Trophoblast cell (in vitro differentiated cells and primary cell): ENCODE data around the gene TENT5C.

Experiments used
- DNase-seq, 2 donors: peaks; one replicate each; pipeline ENCODE4 v3.0.0-alpha.2; 2016
- H2AFZ ChIP-seq: 2 replicates; pipeline ENCODE4 v1.6.1; 2013; ENCODE audit warnings: low read length, moderate library complexity, mild to moderate bottlenecking; ENCODE audit not compliant: insufficient read depth, poor library complexity
- H2AK5ac ChIP-seq: 2 replicates; pipeline ENCODE4 v1.6.1; 2013; ENCODE audit warnings: mild to moderate bottlenecking, low read length
- H2BK120ac ChIP-seq: 2 replicates; pipeline ENCODE4 v1.6.1; 2013; ENCODE audit warnings: low read length, mild to moderate bottlenecking, moderate library complexity; ENCODE audit not compliant: insufficient read depth, poor library complexity
- H2BK12ac ChIP-seq: 2 replicates; pipeline ENCODE4 v1.6.1; 2013; ENCODE audit warnings: mild to moderate bottlenecking, low read length, moderate library complexity
- H2BK5ac ChIP-seq: 2 replicates; pipeline ENCODE4 v1.6.1; 2013; ENCODE audit warnings: low read length, low read depth, moderate library complexity, mild to moderate bottlenecking; ENCODE audit not compliant: poor library complexity
- H3K14ac ChIP-seq: 2 replicates; pipeline ENCODE4 v1.6.1; 2013; ENCODE audit warnings: mild to moderate bottlenecking, low read length
- H3K18ac ChIP-seq: 2 replicates; pipeline ENCODE4 v1.6.1; 2013; ENCODE audit warnings: mild to moderate bottlenecking, low read length
- H3K23ac ChIP-seq: 2 replicates; pipeline ENCODE4 v1.6.1; 2013; ENCODE audit warnings: low read length
- H3K27ac ChIP-seq: 2 replicates; pipeline ENCODE4 v1.5.1; 2013; ENCODE audit warnings: low read depth, mild to moderate bottlenecking, inconsistent platforms, low read length, moderate library complexity
- H3K27me3 ChIP-seq: 2 replicates; pipeline ENCODE4 v1.6.1; 2013; ENCODE audit warnings: inconsistent platforms, mild to moderate bottlenecking, low read length, moderate library complexity; ENCODE audit not compliant: insufficient read depth
- H3K36me3 ChIP-seq, 2 experiments: 1 replicate in 1 of 2; 2 replicates in 1 of 2; pipeline ENCODE4 v1.6.1; 2013; ENCODE audit warnings: low read length in 2 of 2, mild to moderate bottlenecking in 2 of 2, moderate library complexity in 1 of 2; ENCODE audit not compliant: insufficient read depth in 2 of 2, control insufficient read depth in 1 of 2
- H3K4ac ChIP-seq: 2 replicates; pipeline ENCODE4 v1.6.1; 2013; ENCODE audit warnings: low read depth, mild to moderate bottlenecking, low read length, moderate library complexity
- H3K4me1 ChIP-seq, 2 experiments: 1 replicate in 1 of 2; 2 replicates in 1 of 2; pipeline ENCODE4 v1.6.1; 2013; ENCODE audit warnings: low read length in 2 of 2, mild to moderate bottlenecking in 2 of 2, moderate library complexity in 1 of 2; ENCODE audit not compliant: insufficient read depth in 2 of 2, control insufficient read depth in 1 of 2
- H3K4me2 ChIP-seq: 2 replicates; pipeline ENCODE4 v1.6.1; 2013; ENCODE audit warnings: inconsistent platforms, mild to moderate bottlenecking, low read length, moderate library complexity
- H3K4me3 ChIP-seq: 2 replicates; pipeline ENCODE4 v1.5.1; 2013; ENCODE audit warnings: mild to moderate bottlenecking, low read depth, low read length, inconsistent platforms
- H3K79me1 ChIP-seq: one replicate; pipeline ENCODE4 v1.6.1; 2013; ENCODE audit warnings: low read length
- H3K79me2 ChIP-seq: 2 replicates; pipeline ENCODE4 v1.6.1; 2013; ENCODE audit warnings: low read length, mild to moderate bottlenecking; ENCODE audit not compliant: control insufficient read depth, insufficient read depth, poor library complexity
- H3K9ac ChIP-seq: 2 replicates; pipeline ENCODE4 v1.6.1; 2013; ENCODE audit warnings: mild to moderate bottlenecking, low read length
- H3K9me3 ChIP-seq: 2 replicates; pipeline ENCODE4 v1.6.1; 2013; ENCODE audit warnings: low read depth, mild to moderate bottlenecking, control low read depth, inconsistent platforms, low read length; ENCODE audit not compliant: insufficient read depth
- H4K12ac ChIP-seq: 2 replicates; pipeline ENCODE4 v1.6.1; 2013; ENCODE audit warnings: low read depth, mild to moderate bottlenecking, low read length, moderate library complexity
- H4K8ac ChIP-seq: 2 replicates; pipeline ENCODE4 v1.6.1; 2013; ENCODE audit warnings: low read depth, mild to moderate bottlenecking, low read length, moderate library complexity
- H4K91ac ChIP-seq: one replicate; pipeline ENCODE4 v1.6.1; 2013; ENCODE audit warnings: low read depth, mild to moderate bottlenecking, low read length, moderate library complexity
- WGBS: extraction: QIAGEN DNeasy Blood & Tissue Kit; methylation state at CpG from one replicate; pipeline ENCODE4 v1.1.7; 2013; ENCODE audit warnings: missing lambda C conversion rate; ENCODE audit not compliant: insufficient read length, insufficient coverage; ENCODE audit errors: extremely low coverage; 5-methylcytosine and 5-hydroxymethylcytosine counted together

TENT5C gene

GRCh38 chr1:117559139-117559538, 46.7 kb upstream of the TENT5C start:
- Histone ChIP-seq H3K23ac (no peak overlapping the region), H2AFZ (no peak overlapping the region), H2BK120ac (no peak overlapping the region), H3K79me1 (peaks cover 2% of the 10 kb centered on the region), H3K36me3 (no peaks in the 10 kb centered on the region), H3K9ac (no peak overlapping the region), H3K4ac (no peak overlapping the region), H4K12ac (no peak overlapping the region), H2BK12ac (no peak overlapping the region), H3K14ac (no peak overlapping the region), H4K91ac (no peak overlapping the region), H2BK5ac (no peak overlapping the region), H3K18ac (no peak overlapping the region), H3K4me2 (no peak overlapping the region), H2AK5ac (no peak overlapping the region), H3K9me3 (peaks cover 2% of the 10 kb centered on the region), H3K27ac (no peak overlapping the region), H3K79me2 (no peaks in the 10 kb centered on the region), H3K27me3 (no peaks in the 10 kb centered on the region), H3K4me3 (no peak overlapping the region), H3K4me1 (peaks cover 1 to 8% of the 10 kb centered on the region in 2 experiments), H4K8ac (no peak overlapping the region)
- DNase-seq, result no peak
- WGBS, result no CpG with 5 or more reads among the region's 3 CpGs

GRCh38 chr1:117559985-117560384, 45.9 kb upstream of the TENT5C start:
- no peak overlapping the region for H2BK12ac ChIP-seq
- peaks cover 2% of the 10 kb centered on the region for H3K9me3 ChIP-seq
- H3K9ac ChIP-seq, result no peak overlapping the region
- no peak overlapping the region for H3K27ac ChIP-seq
- no peak overlapping the region for H3K14ac ChIP-seq
- no peak overlapping the region for H2AK5ac ChIP-seq
- H4K12ac ChIP-seq, result no peak overlapping the region
- no peaks in the 10 kb centered on the region for H3K36me3 ChIP-seq
- H3K23ac ChIP-seq, result no peak overlapping the region
- H3K4ac ChIP-seq, result no peak overlapping the region
- no peak overlapping the region for H3K18ac ChIP-seq
- H4K8ac ChIP-seq, result no peak overlapping the region
- no peaks in the 10 kb centered on the region for H3K79me2 ChIP-seq
- H2BK120ac ChIP-seq, result no peak overlapping the region
- no peaks in the 10 kb centered on the region for H3K27me3 ChIP-seq
- no peak for DNase-seq
- H2BK5ac ChIP-seq, result no peak overlapping the region
- H4K91ac ChIP-seq, result no peak overlapping the region
- H3K4me1 ChIP-seq, result peaks cover 5 to 12% of the 10 kb centered on the region in 2 experiments
- no peak overlapping the region for H3K4me3 ChIP-seq
- H3K4me2 ChIP-seq, result no peak overlapping the region
- peaks cover 4% of the 10 kb centered on the region for H3K79me1 ChIP-seq
- no CpG with 5 or more reads among the region's 3 CpGs for WGBS
- H2AFZ ChIP-seq, result no peak overlapping the region

- no peak overlapping the region for H2BK5ac ChIP-seq
- DNase-seq, result no peak
- peaks cover 5 to 12% of the 10 kb centered on the region in 2 experiments for H3K4me1 ChIP-seq
- no peak overlapping the region for H3K4me2 ChIP-seq
- no peaks in the 10 kb centered on the region for H3K79me2 ChIP-seq
- H2BK12ac ChIP-seq, result no peak overlapping the region
- H2AFZ ChIP-seq, result no peak overlapping the region
- H3K9ac ChIP-seq, result no peak overlapping the region
- no peaks in the 10 kb centered on the region for H3K27me3 ChIP-seq
- H3K14ac ChIP-seq, result no peak overlapping the region
- H4K8ac ChIP-seq, result no peak overlapping the region
- H3K18ac ChIP-seq, result no peak overlapping the region
- H2BK120ac ChIP-seq, result no peak overlapping the region
- H4K91ac ChIP-seq, result no peak overlapping the region
- H3K4ac ChIP-seq, result no peak overlapping the region
- no peak overlapping the region for H4K12ac ChIP-seq
- H3K36me3 ChIP-seq, result no peaks in the 10 kb centered on the region
- H3K23ac ChIP-seq, result no peak overlapping the region
- no peak overlapping the region for H2AK5ac ChIP-seq
- peaks cover 2% of the 10 kb centered on the region for H3K9me3 ChIP-seq
- H3K4me3 ChIP-seq, result no peak overlapping the region
- H3K79me1 ChIP-seq, result peaks cover 4% of the 10 kb centered on the region
- WGBS, result no CpG with 5 or more reads among the region's 2 CpGs
- H3K27ac ChIP-seq, result no peak overlapping the region
Measured at GRCh38 chr1:117561071-117561470, 44.8 kb upstream of the TENT5C start.

GRCh38 chr1:117561551-117561950, 44.3 kb upstream of the TENT5C start:
- H2BK120ac ChIP-seq, result no peak overlapping the region
- H3K9ac ChIP-seq, result no peak overlapping the region
- peaks cover 5 to 12% of the 10 kb centered on the region in 2 experiments for H3K4me1 ChIP-seq
- H2AFZ ChIP-seq, result no peak overlapping the region
- no peak overlapping the region for H3K14ac ChIP-seq
- DNase-seq, result no peak
- no peak overlapping the region for H3K4ac ChIP-seq
- no peaks in the 10 kb centered on the region for H3K79me2 ChIP-seq
- no peak overlapping the region for H4K12ac ChIP-seq
- no peak overlapping the region for H2BK12ac ChIP-seq
- H3K23ac ChIP-seq, result no peak overlapping the region
- peaks cover 4% of the 10 kb centered on the region for H3K79me1 ChIP-seq
- peaks cover 2% of the 10 kb centered on the region for H3K9me3 ChIP-seq
- H2AK5ac ChIP-seq, result no peak overlapping the region
- no peaks in the 10 kb centered on the region for H3K27me3 ChIP-seq
- H3K36me3 ChIP-seq, result no peaks in the 10 kb centered on the region
- H3K4me2 ChIP-seq, result no peak overlapping the region
- H3K4me3 ChIP-seq, result no peak overlapping the region
- no peak overlapping the region for H3K27ac ChIP-seq
- no CpG with 5 or more reads among the region's 2 CpGs for WGBS
- H3K18ac ChIP-seq, result no peak overlapping the region
- no peak overlapping the region for H2BK5ac ChIP-seq
- no peak overlapping the region for H4K8ac ChIP-seq
- H4K91ac ChIP-seq, result no peak overlapping the region
